ENCODE data around the gene OVCH1. TPM values are rescaled to one million over a fixed set of nuclear protein-coding genes. Genes with fewer than 3 reads are reported as not detected.
A peak's percentile ranks its signal among the peaks of the same experiment; 100 is the strongest.

The OVCH1 gene
- total and polyA plus RNA-seq, 2 donors from 2014 or later: 0.35 TPM; not detected in 1

- no peak for DNase-seq
- intact Hi-C loops (cut with DNase I): no loop called here
- Histone ChIP-seq H3K9ac (ENCODE audit: low read length in 3 of 3) (no peak overlapping the region), H3K9me3 (ENCODE audit: control insufficient read depth in 2 of 3, insufficient read depth in 1 of 3, low read length in 3 of 3) (no peaks in the 10 kb centered on the region), H3K27me3 (ENCODE audit: control insufficient read depth, insufficient read depth, low read length) (no peaks in the 10 kb centered on the region), H3K27ac (ENCODE audit: low read depth in 2 of 2, low read length in 2 of 2) (no peak overlapping the region), H3K4me3 (ENCODE audit: low read length in 3 of 3) (no peak overlapping the region), H3K36me3 (ENCODE audit: control insufficient read depth in 2 of 3, insufficient read depth in 3 of 3, low read length in 3 of 3) (no peaks in the 10 kb centered on the region), H3K4me1 (ENCODE audit: control insufficient read depth in 2 of 3, insufficient read depth in 2 of 3, low read depth in 1 of 3, low read length in 3 of 3) (peaks cover 0 to 3% (median 2%) of the 10 kb centered on the region in 3 donors)
- TF ChIP-seq, protein P1, sequence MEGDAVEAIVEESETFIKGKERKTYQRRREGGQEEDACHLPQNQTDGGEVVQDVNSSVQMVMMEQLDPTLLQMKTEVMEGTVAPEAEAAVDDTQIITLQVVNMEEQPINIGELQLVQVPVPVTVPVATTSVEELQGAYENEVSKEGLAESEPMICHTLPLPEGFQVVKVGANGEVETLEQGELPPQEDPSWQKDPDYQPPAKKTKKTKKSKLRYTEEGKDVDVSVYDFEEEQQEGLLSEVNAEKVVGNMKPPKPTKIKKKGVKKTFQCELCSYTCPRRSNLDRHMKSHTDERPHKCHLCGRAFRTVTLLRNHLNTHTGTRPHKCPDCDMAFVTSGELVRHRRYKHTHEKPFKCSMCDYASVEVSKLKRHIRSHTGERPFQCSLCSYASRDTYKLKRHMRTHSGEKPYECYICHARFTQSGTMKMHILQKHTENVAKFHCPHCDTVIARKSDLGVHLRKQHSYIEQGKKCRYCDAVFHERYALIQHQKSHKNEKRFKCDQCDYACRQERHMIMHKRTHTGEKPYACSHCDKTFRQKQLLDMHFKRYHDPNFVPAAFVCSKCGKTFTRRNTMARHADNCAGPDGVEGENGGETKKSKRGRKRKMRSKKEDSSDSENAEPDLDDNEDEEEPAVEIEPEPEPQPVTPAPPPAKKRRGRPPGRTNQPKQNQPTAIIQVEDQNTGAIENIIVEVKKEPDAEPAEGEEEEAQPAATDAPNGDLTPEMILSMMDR (IDR thresholded peaks at IDR 0.05; ENCODE audit: borderline replicate concordance, extremely low read depth, insufficient read depth): no peak
- FAIRE-seq: no peak
Observed at GRCh38 chr12:29530436-29530835, 33.0 kb upstream of the OVCH1 start.

DNA sequence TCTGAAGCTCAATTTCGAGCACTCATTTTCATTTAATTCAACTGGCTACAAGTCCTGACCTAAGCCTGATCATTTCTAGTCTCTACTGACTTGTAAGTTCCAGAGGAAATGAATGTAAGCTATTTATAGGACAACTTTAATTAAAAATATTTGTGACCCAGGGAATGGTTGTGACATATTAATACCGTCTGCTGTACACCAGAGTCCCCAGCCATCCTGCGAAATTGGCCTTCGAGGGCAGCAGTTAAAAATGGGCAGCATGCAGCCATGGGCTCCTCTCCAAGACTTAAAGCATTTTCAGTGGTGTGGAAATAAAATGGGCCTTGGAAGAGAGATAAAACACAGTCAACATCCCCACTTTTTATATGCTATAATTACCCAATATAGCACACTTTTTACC, 30.7 kb upstream of the OVCH1 start:
- DNase-seq (peak in 1 of 5 donors; percentile 22), FAIRE-seq (no peak)
- TF ChIP-seq, protein P1 (IDR thresholded peaks at IDR 0.05; ENCODE audit: borderline replicate concordance, extremely low read depth, insufficient read depth): no peak
- Histone ChIP-seq H3K9ac (ENCODE audit: low read length in 3 of 3) (no peak overlapping the region), H3K4me1 (ENCODE audit: control insufficient read depth in 2 of 3, insufficient read depth in 2 of 3, low read depth in 1 of 3, low read length in 3 of 3) (peaks cover 0 to 3% (median 2%) of the 10 kb centered on the region in 3 donors), H3K36me3 (ENCODE audit: control insufficient read depth in 2 of 3, insufficient read depth in 3 of 3, low read length in 3 of 3) (no peaks in the 10 kb centered on the region), H3K4me3 (ENCODE audit: low read length in 3 of 3) (no peak overlapping the region), H3K27me3 (ENCODE audit: control insufficient read depth, insufficient read depth, low read length) (no peaks in the 10 kb centered on the region), H3K9me3 (ENCODE audit: control insufficient read depth in 2 of 3, insufficient read depth in 1 of 3, low read length in 3 of 3) (no peaks in the 10 kb centered on the region), H3K27ac (ENCODE audit: low read depth in 2 of 2, low read length in 2 of 2) (no peak overlapping the region)
- intact Hi-C loops (cut with DNase I): no loop called here

- TF ChIP-seq, protein P1 (IDR thresholded peaks at IDR 0.05; ENCODE audit: borderline replicate concordance, extremely low read depth, insufficient read depth): no peak
- H3K27me3 ChIP-seq (ENCODE audit: control insufficient read depth, insufficient read depth, low read length): no peaks in the 10 kb centered on the region
- no peak overlapping the region for H3K27ac ChIP-seq (ENCODE audit: low read depth in 2 of 2, low read length in 2 of 2)
- intact Hi-C loops (cut with DNase I): no loop called here
- no peaks in the 10 kb centered on the region for H3K36me3 ChIP-seq (ENCODE audit: control insufficient read depth in 2 of 3, insufficient read depth in 3 of 3, low read length in 3 of 3)
- no peak overlapping the region for H3K9ac ChIP-seq (ENCODE audit: low read length in 3 of 3)
- no peak overlapping the region for H3K4me3 ChIP-seq (ENCODE audit: low read length in 3 of 3)
- H3K9me3 ChIP-seq (ENCODE audit: control insufficient read depth in 2 of 3, insufficient read depth in 1 of 3, low read length in 3 of 3): no peaks in the 10 kb centered on the region
- no peak for DNase-seq
- no peak for FAIRE-seq
- H3K4me1 ChIP-seq (ENCODE audit: control insufficient read depth in 2 of 3, insufficient read depth in 2 of 3, low read depth in 1 of 3, low read length in 3 of 3): no peaks in the 10 kb centered on the region
Observed at GRCh38 chr12:29521951-29522350, 24.5 kb upstream of the OVCH1 start.

DNA sequence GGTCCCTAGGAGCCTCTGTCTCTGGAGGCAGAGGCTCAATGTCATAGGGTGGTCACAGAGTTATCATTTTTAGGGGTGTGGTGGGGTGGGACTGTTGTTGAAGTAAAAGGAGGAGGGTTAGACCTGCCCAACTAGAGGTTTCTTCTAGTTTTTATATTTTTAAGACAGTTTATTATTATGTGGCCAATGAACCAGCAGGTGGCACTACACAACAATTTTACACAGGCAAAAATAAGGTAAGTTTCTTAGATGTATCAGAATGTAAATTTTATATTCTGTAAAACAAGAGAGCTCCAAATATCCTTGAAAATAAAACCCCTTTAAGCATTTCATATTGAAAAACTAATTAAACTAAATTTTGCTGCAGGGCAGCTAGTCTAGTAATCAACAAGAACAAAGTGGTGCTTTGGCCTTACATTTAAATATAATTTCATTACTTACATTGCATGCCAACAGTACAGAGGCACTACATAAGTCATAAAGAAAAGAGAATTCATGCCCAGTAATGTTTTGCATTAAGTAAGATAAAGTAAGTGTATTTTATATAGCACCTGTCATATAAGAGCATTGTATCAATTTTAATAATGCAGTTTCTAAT, 22.2 kb upstream of the OVCH1 start:
- H3K27ac ChIP-seq (ENCODE audit: low read depth in 2 of 2, low read length in 2 of 2): peak overlapping the region in 1 of 2 donors; percentile 17
- no peak overlapping the region for H3K4me3 ChIP-seq (ENCODE audit: low read length in 3 of 3)
- no peaks in the 10 kb centered on the region for H3K9me3 ChIP-seq (ENCODE audit: control insufficient read depth in 2 of 3, insufficient read depth in 1 of 3, low read length in 3 of 3)
- H3K4me1 ChIP-seq (ENCODE audit: control insufficient read depth in 2 of 3, insufficient read depth in 2 of 3, low read depth in 1 of 3, low read length in 3 of 3): no peaks in the 10 kb centered on the region
- peak; percentile 83 for FAIRE-seq
- TF ChIP-seq, protein P1 (IDR thresholded peaks at IDR 0.05; ENCODE audit: borderline replicate concordance, extremely low read depth, insufficient read depth): peak; percentile 64
- intact Hi-C loops (cut with DNase I): no loop called here
- peak in 3 of 5 donors; percentile 24 to 80 (median 70) for DNase-seq
- H3K36me3 ChIP-seq (ENCODE audit: control insufficient read depth in 2 of 3, insufficient read depth in 3 of 3, low read length in 3 of 3): no peaks in the 10 kb centered on the region
- H3K9ac ChIP-seq (ENCODE audit: low read length in 3 of 3): no peak overlapping the region
- no peaks in the 10 kb centered on the region for H3K27me3 ChIP-seq (ENCODE audit: control insufficient read depth, insufficient read depth, low read length)

Data from kidney (tissue), 14 donors.